ENCODE measurements around the gene HEXA.

Gene HEXA

GRCh38 chr15:72358121-72358520 is 17.7 kb downstream of the HEXA start:
- H3K4me3 ChIP-seq (ENCODE audit: low read depth, low read length), result no peak overlapping the region
- no peak for TF ChIP-seq CTCF (IDR thresholded peaks at IDR 0.05; ENCODE audit: borderline replicate concordance, insufficient read depth, low read depth, low read length)

GRCh38 chr15:72354496-72354895 is 21.3 kb downstream of the HEXA start:
- TF ChIP-seq CTCF (IDR thresholded peaks at IDR 0.05; ENCODE audit: borderline replicate concordance, insufficient read depth, low read depth, low read length), result no peak
- H3K4me3 ChIP-seq (ENCODE audit: low read depth, low read length), result no peak overlapping the region

- H3K4me3 ChIP-seq (ENCODE audit: low read depth, low read length), result no peak overlapping the region
- no peak for TF ChIP-seq CTCF (IDR thresholded peaks at IDR 0.05; ENCODE audit: borderline replicate concordance, insufficient read depth, low read depth, low read length)
Observed at GRCh38 chr15:72353266-72353665, 22.5 kb downstream of the HEXA start.

- no peak overlapping the region for H3K4me3 ChIP-seq (ENCODE audit: low read depth, low read length)
- TF ChIP-seq CTCF (IDR thresholded peaks at IDR 0.05; ENCODE audit: borderline replicate concordance, insufficient read depth, low read depth, low read length), result no peak
Observed at GRCh38 chr15:72345806-72346205, 30.0 kb downstream of the HEXA start.

GRCh38 chr15:72345280-72345679 is 30.5 kb downstream of the HEXA start:
- no peak for TF ChIP-seq CTCF (IDR thresholded peaks at IDR 0.05; ENCODE audit: borderline replicate concordance, insufficient read depth, low read depth, low read length)
- H3K4me3 ChIP-seq (ENCODE audit: low read depth, low read length), result no peak overlapping the region

- H3K4me3 ChIP-seq (ENCODE audit: low read depth, low read length), result no peak overlapping the region
- TF ChIP-seq CTCF (IDR thresholded peaks at IDR 0.05; ENCODE audit: borderline replicate concordance, insufficient read depth, low read depth, low read length), result no peak
Observed at GRCh38 chr15:72344602-72345001, 31.2 kb downstream of the HEXA start.

- no peak overlapping the region for H3K4me3 ChIP-seq (ENCODE audit: low read depth, low read length)
Observed at GRCh38 chr15:72342385-72342784, 33.4 kb downstream of the HEXA start.

More at GRCh38 chr15:72342385-72342784, 33.4 kb downstream of the HEXA start:
- peak; percentile 43; the same call in 1 of the 2 replicates for TF ChIP-seq CTCF (IDR thresholded peaks at IDR 0.05; ENCODE audit: borderline replicate concordance, insufficient read depth, low read depth, low read length)
